Cardiac fibroblast (primary cell): ENCODE data around the gene STIMATE.
A peak's percentile ranks its signal among the peaks of the same experiment; 100 is the strongest.

ENCODE experiments used
- DNase-seq, 2 donors: peaks; one replicate each; pipeline versions ENCODE4 v3.0.0 to v3.0.0-alpha.2; 2010; ENCODE audit warnings: low read depth in 2 of 2
- H3K4me3 ChIP-seq, 2 donors: replicated peaks in 1 of 2; 1 replicate in 1 of 2; 2 replicates in 1 of 2; pipeline ENCODE4 v1.5.1; 2011; ENCODE audit warnings: low read depth in 2 of 2, low read length in 2 of 2, mild to moderate bottlenecking in 2 of 2, moderate library complexity in 1 of 2
- TF ChIP-seq, protein P1 (sequence below): IDR thresholded peaks from one replicate; pipeline ENCODE4 v1.5.1; 2011; ENCODE audit warnings: low read depth, mild to moderate bottlenecking, low read length, inconsistent platforms

Gene STIMATE

DNA sequence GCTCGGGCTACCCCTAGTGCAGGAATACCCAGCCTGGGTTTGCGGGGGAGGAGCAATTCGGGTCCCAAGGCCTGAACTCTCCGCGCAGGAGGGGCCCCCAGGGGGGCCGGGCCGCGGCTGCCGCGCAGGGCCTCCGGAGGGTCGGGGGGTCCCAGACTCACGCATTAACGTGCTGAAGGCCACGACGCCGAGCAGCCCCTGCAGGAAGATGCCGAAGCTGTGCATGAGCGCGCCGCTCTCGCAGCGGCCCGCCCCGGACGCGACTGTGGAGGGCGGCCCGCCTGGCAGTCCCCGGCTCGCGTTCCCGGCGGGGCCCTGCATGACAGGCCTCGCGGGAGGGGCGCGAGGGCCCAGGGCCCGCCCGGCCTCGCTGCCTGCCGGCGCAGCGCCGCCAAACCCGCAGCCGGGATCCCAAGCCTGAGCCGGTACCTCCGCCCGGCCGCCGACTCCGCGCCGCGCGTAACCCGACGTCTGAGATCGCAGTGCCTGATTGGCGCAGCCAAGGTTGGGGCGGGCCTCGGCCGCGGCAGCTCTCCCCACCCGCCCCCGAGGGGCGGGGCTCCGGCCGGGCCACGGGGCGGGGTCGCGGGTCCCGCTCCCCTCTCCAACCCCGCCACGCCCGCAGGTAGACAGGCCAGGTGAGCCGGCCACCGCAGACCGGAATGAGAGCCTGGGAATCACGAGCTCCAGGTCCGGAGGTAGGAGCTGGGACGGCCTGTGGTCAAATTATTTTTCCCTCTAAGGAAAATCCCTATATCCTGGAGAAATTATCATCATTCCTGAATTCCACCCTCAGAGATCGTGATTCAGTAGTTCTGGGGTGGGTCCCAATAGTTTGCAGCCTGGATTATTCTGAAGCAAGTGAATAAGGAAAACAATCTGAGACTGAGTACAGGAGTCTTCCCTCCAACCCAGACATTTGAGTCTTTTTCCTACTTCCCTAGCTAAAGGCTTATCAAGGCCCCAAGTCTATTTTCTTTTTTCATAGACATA is at the start of gene STIMATE:
Gene STIMATE, minus strand, starts transcription at position 419 of the 993 bp plus-strand sequence. Its CDS starts 98 bp downstream, at position 321.
- DNase-seq, result peak; percentile 70 to 79
- H3K4me3 ChIP-seq, result peak within 1 kb of the TSS; percentile 72 to 84
- TF ChIP-seq, protein P1, sequence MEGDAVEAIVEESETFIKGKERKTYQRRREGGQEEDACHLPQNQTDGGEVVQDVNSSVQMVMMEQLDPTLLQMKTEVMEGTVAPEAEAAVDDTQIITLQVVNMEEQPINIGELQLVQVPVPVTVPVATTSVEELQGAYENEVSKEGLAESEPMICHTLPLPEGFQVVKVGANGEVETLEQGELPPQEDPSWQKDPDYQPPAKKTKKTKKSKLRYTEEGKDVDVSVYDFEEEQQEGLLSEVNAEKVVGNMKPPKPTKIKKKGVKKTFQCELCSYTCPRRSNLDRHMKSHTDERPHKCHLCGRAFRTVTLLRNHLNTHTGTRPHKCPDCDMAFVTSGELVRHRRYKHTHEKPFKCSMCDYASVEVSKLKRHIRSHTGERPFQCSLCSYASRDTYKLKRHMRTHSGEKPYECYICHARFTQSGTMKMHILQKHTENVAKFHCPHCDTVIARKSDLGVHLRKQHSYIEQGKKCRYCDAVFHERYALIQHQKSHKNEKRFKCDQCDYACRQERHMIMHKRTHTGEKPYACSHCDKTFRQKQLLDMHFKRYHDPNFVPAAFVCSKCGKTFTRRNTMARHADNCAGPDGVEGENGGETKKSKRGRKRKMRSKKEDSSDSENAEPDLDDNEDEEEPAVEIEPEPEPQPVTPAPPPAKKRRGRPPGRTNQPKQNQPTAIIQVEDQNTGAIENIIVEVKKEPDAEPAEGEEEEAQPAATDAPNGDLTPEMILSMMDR, result no peak

DNA sequence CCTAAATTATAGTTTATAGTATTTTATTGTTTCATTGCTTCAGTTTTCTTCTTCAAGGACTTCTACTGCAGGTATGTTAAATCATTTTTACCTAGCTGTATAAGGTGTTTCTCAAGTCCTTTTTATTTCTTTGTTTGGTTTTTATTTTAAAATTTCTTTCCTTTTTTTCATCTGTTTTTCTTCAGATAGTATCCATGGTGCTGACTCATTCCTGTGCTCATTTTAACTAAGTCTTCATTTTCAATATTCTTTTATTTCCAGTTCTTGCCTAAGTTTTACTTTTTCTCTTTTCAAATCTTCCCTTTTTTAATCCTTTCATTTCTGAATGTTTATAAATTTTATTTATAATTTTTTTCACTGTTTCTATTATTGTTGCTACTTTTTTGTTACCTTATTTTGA is 42.3 kb upstream of the STIMATE start:
- H3K4me3 ChIP-seq, result no peak overlapping the region
- TF ChIP-seq, protein P1, result no peak
- peak in 1 of 2 donors; percentile 4 for DNase-seq

DNA sequence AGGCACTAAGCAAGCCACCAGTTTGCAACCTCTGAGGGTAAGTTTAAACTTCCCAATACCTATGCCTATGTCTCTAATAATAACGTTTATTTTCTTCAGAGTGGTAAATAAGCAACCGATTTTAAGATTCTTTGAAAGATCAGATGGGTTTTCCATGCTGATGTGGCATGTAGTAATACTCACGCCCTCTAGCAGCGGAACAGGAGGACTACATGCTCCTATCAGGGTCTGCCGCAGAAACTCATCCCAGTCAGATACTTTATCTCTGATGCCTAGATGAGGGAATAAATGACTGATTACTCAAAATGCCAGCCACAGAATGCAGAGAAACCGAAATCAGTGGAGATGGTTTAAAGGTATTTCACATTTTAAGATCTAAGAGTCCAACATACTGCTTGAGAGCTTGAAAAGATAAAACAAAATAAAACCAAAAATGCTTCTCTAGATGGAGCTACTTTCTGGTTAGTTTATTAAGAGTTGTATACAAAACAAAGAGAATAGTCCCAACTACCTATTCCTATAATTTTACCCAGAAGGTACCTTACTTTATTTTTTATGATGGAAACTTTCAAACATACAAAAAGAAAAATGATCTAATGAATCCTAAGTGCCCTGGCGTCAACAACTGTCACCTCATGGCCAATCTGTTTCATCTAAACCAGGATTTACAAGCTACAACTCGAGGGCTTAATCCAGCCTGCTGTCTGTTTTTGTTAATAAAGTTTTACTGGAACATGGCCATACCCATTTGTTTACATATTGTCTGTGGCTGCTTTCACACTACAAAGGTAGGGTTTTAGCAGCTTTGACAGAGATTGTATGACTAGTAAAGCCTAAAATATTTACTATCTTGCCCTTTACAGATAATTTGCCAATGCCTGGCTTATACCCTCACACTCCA is 37.5 kb upstream of the STIMATE start:
- peak; percentile 65 for DNase-seq
- H3K4me3 ChIP-seq, result no peak overlapping the region
- TF ChIP-seq, protein P1, result peak; percentile 83

DNA sequence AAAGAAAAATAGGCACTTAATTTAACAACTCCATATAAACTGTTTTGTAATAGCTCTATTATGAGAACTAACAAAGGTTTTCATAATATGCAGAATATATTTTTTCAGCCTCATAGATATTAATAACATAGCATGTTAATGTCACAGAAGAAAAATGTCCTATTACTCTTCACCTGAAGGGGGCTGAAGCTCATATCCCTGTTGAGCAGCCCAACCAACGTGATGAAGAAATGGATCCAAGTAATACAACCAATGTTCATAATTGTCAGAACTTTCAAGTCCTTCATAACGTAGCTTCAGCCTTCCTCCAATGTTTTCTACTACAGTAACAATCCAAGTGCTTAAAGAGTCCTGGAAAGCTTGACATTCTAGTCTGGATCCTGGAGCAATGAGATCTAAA is 34.5 kb upstream of the STIMATE start:
- TF ChIP-seq, protein P1, result peak; percentile 18
- no peak for DNase-seq
- no peak overlapping the region for H3K4me3 ChIP-seq

DNA sequence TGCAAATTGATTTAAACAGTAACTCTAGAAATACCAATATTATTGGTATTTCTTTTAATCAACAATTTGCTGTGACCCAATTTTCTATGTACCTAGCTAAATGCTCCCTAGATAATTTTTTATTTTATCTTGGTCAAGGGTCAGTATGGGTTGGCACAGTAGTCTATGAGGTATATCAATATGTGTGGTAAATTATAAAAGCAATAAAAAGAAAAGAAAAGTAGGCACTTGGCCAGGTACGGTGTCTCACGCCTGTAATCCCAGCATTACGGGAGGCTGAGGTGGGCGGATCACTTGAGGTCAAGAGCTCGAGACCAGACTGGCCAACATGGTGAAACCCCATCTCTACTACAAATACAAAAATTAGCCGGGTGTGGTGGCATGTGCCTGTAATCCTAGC is 34.0 kb upstream of the STIMATE start:
- no peak overlapping the region for H3K4me3 ChIP-seq
- TF ChIP-seq, protein P1, result no peak

DNA sequence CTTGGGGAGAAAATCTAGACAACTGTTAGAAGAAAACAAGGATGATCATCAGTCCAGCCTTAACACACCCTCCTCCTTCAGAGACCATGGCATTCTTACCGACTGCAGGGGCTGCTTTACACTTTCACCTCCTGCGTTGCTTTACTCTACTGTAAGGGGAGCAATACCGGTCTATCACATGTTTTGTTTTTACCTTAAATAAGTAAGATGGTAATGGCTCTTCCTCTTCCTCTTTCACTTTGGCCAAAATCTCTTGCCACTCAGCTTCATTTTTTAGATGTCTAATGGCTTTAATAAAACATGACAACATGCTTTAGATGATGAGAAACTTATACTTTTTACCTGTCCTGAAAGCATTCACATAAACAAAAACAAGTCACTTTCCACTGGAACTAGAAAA is 33.4 kb upstream of the STIMATE start:
- TF ChIP-seq, protein P1, result no peak
- no peak for DNase-seq
- no peak overlapping the region for H3K4me3 ChIP-seq

More for the DNA sequence above, 34.0 kb upstream of the STIMATE start:
- no peak for DNase-seq
